ENCODE data around the gene NUP107.
A peak's percentile ranks its signal among the peaks of the same experiment; 100 is the strongest.

The NUP107 gene

GRCh38 chr12:68790952-68791234, 104.1 kb downstream of the NUP107 start:
- TF ChIP-seq RARB (CRISPR knock-in tag; IDR thresholded peaks at IDR 0.05): no peak
- ATAC-seq: no peak

- TF ChIP-seq ZNF8 (CRISPR knock-in tag; IDR thresholded peaks at IDR 0.05): no peak
- no peak for TF ChIP-seq ZFP3 (CRISPR knock-in tag; IDR thresholded peaks at IDR 0.05)
- TF ChIP-seq TOX (CRISPR knock-in tag; IDR thresholded peaks at IDR 0.05; ENCODE audit: borderline replicate concordance): no peak
- no peak for TF ChIP-seq ZFP30 (CRISPR knock-in tag; IDR thresholded peaks at IDR 0.05)
- TF ChIP-seq ZNF565 (CRISPR knock-in tag; conservative IDR thresholded peaks at IDR 0.05; ENCODE audit: low read depth): no peak
- no peak for TF ChIP-seq CREB5 (CRISPR knock-in tag; IDR thresholded peaks at IDR 0.05; ENCODE audit: low read depth)
- no peak for TF ChIP-seq RARB (CRISPR knock-in tag; IDR thresholded peaks at IDR 0.05)
- no peak for TF ChIP-seq ISL1 (CRISPR knock-in tag; IDR thresholded peaks at IDR 0.05)
- TF ChIP-seq TCF4 (CRISPR knock-in tag; IDR thresholded peaks at IDR 0.05; ENCODE audit: borderline replicate concordance): no peak
- no peak for TF ChIP-seq PPARA (CRISPR knock-in tag; IDR thresholded peaks at IDR 0.05; ENCODE audit: borderline replicate concordance)
- no peak for ATAC-seq
Measured at GRCh38 chr12:68791897-68792481, 105.2 kb downstream of the NUP107 start.

- TF ChIP-seq ARNTL (CRISPR knock-in tag; IDR thresholded peaks at IDR 0.05; ENCODE audit: borderline replicate concordance, low read depth) (no peak), ISL1 (CRISPR knock-in tag; IDR thresholded peaks at IDR 0.05) (no peak), ZNF70 (CRISPR knock-in tag; IDR thresholded peaks at IDR 0.05) (no peak)
- peak; percentile 96 for ATAC-seq
Measured at GRCh38 chr12:68792952-68793351, 106.2 kb downstream of the NUP107 start.

- TF ChIP-seq TSHZ2 (CRISPR knock-in tag; IDR thresholded peaks at IDR 0.05): no peak
- no peak for TF ChIP-seq ZFP3 (CRISPR knock-in tag; IDR thresholded peaks at IDR 0.05)
- no peak for TF ChIP-seq ZNF8 (CRISPR knock-in tag; IDR thresholded peaks at IDR 0.05)
- TF ChIP-seq OSR1 (CRISPR knock-in tag; IDR thresholded peaks at IDR 0.05): no peak
- no peak for TF ChIP-seq GLIS3 (CRISPR knock-in tag; IDR thresholded peaks at IDR 0.05)
- no peak for TF ChIP-seq ARNTL (CRISPR knock-in tag; IDR thresholded peaks at IDR 0.05; ENCODE audit: borderline replicate concordance, low read depth)
- no peak for TF ChIP-seq TCF4 (CRISPR knock-in tag; IDR thresholded peaks at IDR 0.05; ENCODE audit: borderline replicate concordance)
- no peak for TF ChIP-seq CREB5 (CRISPR knock-in tag; IDR thresholded peaks at IDR 0.05; ENCODE audit: low read depth)
- ATAC-seq: no peak
Measured at GRCh38 chr12:68793436-68793835, 106.7 kb downstream of the NUP107 start.

- TF ChIP-seq POU6F1 (CRISPR knock-in tag; IDR thresholded peaks at IDR 0.05; ENCODE audit: borderline replicate concordance, low read depth): no peak
- TF ChIP-seq PPARA (CRISPR knock-in tag; IDR thresholded peaks at IDR 0.05; ENCODE audit: borderline replicate concordance): no peak
- no peak for TF ChIP-seq SNAI2 (CRISPR knock-in tag; IDR thresholded peaks at IDR 0.05)
- TF ChIP-seq ZC3H10 (CRISPR knock-in tag; IDR thresholded peaks at IDR 0.05): no peak
- no peak for TF ChIP-seq PATZ1 (CRISPR knock-in tag; IDR thresholded peaks at IDR 0.05; ENCODE audit: borderline replicate concordance)
- no peak for TF ChIP-seq ARNTL (CRISPR knock-in tag; IDR thresholded peaks at IDR 0.05; ENCODE audit: borderline replicate concordance, low read depth)
- ATAC-seq: no peak
Measured at GRCh38 chr12:68793975-68794652, 107.3 kb downstream of the NUP107 start.
